Measurements from ENCODE around the gene GPR143.

GRCh38 chrX:9682861-9683260 lies 82.8 kb downstream of the GPR143 start:
- TF ChIP-seq POLR2A (IDR thresholded peaks at IDR 0.05), result no peak
- TF ChIP-seq CTCF (IDR thresholded peaks at IDR 0.05), result no peak
